Left lobe of liver (tissue), 2 donors: ENCODE measurements around the gene MTRFR. TPM values are rescaled to one million over a fixed set of nuclear protein-coding genes. Genes with fewer than 3 reads are reported as not detected.
"Not testable (repeated sequence)": the region's sequence is repeated elsewhere in the genome, so short reads cannot be mapped to it uniquely, and the experiment has no call there.

Source experiments
- ATAC-seq: fragments of 200-7000 bp; cut with Tn5 transposase; one replicate; pipeline ENCODE4 v1.9.1; 2020; ENCODE audit warnings: mild to moderate bottlenecking, moderate library complexity
- DNase-seq: peaks from one replicate; pipeline ENCODE4 v3.0.0-alpha.2; 2020; ENCODE audit warnings: low spot score
- total RNA-seq: library from RNA; stranded (reverse); gene quantifications from one replicate; pipeline ENCODE4 v1.2.1, GENCODE V29; 2021
- donor health status: DM: no; HTN: no; CAD: no; lungs with moderate emphysema.
- donor health status: DM: no; HTN: yes; CAD: no.

MTRFR gene
- total RNA-seq, 1 donor from 2014 or later, result 7.4 TPM

DNA sequence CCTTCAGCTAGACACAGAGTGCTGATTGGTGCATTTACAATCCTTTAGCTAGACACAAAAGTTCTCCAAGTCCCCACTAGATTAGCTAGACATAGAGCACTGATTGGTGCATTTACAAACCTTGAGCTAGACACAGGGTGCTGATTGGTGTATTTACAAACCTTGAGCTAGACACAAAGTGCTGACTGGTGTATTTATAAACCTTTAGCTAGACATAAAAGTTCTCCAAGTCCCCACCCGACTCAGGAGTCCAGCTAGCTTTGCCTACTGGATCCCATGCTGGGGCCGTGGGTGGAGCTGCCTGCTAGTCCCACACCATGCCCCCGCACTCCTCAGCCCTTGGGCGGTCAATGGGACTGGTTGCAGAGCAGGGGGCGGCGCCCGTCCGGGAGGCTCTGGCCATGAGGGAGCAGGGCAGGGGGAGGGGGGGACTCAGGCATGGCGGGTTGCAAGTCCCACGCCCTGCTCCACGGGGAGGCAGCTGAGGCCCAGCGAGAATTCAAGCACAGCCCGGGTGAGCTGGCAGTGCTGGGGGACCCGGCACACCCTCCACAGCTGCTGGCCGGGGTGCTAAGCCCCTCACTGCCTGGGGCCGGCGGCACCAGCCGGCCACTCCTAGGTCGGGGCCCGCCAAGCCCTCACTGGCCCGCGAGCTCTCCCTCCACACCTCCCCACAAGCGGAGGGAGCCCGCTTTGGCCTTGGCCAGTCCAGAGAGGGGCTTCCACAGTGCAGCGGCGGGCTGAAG lies 15.9 kb downstream of the MTRFR start:
- ATAC-seq, result not testable (repeated sequence)

GRCh38 chr12:123250471-123251383 lies 17.5 kb downstream of the MTRFR start:
- ATAC-seq (peak; percentile 73), DNase-seq (no peak)

More for the DNA sequence above, 15.9 kb downstream of the MTRFR start:
- DNase-seq, result not testable (repeated sequence)

DNA sequence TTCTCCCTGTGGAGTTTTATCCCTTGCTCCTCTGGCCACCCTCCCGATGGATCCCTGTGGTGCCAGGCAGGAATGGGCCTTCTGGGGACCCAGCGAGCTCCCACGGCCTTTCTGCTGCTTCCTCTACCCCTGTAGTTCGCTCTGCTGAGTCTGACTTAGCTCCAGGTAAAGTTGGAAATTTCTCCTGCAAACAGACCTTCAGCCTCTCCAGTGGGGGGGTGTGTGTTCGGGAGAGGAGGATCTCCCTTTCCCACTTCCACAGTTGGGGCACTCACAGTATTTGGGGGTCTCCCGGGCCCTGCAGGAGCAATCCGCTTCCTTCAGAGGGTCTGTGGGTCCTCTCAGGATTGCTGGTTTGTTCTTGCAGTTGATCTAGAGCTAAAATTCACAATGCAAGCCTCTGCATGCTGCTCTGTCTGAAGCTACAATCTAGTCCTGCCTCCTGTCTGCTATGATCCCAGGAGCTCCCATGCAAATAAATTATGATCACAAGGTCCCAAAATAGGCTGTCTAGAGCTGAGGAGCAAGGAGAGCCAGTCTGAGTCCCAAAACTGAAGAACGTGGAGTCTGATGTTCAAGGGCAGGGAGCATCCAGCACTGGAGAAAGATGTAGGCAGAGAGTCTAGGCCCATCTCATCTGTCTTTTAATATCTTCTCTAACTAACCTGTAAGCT lies 18.3 kb downstream of the MTRFR start:
- no peak for DNase-seq

GRCh38 chr12:123252365-123252764 lies 19.1 kb downstream of the MTRFR start:
- DNase-seq, ATAC-seq: not testable (repeated sequence)

More for the DNA sequence above, 18.3 kb downstream of the MTRFR start:
- ATAC-seq, result peak; percentile 60

DNA sequence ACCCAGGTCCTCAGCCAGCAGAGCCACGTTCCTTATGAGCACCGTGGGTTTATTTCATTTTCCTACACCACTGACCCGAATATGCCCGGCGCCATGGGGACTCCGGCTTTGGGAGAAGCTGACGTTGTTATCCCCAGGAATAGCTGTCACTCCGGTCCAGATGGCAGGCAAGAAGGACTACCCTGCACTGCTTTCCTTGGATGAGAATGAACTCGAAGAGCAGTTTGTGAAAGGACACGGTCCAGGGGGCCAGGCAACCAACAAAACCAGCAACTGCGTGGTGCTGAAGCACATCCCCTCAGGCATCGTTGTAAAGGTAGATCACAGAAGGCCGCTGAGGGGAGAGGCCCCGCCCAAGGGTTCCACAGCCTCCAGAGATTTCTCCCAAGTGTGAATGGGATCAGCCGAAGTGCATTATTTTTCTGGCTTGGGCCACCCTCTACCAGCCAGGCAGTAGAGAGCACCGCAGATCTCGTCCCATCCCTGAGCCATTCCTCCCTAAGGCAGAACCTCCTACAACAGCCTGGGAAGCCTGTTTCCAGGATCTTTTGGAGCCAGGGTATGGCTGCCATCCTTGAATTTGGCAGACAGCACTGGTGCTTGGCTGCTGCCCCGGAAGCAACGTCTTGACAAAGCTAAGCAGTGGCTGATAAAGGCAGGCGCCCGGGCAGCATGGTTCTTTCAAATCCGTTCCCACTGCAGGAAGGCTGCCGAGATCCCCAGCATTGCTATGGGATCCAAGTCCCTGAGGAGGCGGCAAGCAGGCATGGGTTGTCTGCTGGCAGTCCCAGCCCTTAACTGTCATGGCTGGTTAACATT lies 20.6 kb downstream of the MTRFR start:
- no peak for DNase-seq
- ATAC-seq, result no peak

DNA sequence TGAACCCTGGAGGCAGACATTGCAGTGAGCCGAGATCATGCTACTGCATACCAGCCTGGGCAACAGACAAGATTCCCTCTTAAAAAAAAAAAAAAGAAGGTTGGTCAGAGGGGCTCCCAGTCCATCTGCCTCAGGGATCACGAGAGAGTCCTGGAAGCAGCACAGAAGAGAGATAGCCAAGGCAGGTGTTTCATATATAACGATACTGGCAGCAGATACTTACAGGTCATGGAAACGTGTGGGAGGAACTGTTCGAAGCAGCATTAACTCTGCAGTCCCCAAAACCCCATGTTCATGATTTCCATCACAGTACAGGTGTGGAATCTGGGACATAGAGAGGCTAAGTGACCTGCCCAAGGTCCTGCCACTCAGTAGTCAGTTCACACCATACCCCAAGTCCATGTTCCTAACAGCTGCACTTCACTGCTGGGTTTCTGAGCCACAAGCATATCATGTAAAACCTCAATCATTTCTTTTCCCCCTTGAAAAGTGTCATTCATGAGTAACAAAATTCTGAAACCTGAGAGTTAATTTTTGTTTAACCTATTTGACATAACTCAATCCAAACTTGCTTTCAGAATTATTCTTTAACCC lies 21.7 kb downstream of the MTRFR start:
- ATAC-seq, result no peak

GRCh38 chr12:123258593-123258992 lies 25.4 kb downstream of the MTRFR start:
- ATAC-seq (no peak), DNase-seq (no peak)

More for the DNA sequence above, 21.7 kb downstream of the MTRFR start:
- DNase-seq, result no peak

DNA sequence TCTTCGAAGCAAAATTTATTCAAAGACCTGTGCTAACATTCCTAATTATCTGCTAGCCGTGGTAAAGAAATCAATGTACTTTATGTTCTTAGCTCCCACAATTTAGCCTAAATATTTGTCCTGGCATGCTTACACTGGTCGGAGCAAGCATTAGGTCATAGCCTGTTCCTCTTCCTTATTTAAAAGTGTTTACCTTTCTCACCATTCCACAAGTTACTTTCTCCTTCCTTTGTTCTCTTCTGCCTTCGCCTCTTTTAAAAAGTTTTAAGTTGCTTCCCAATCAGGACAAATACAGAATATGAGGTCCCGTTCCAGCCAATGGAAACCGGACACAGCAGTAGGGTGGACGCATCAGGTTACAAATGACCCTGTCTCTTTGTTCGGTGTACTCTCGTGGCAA lies 26.8 kb downstream of the MTRFR start:
- no peak for DNase-seq
- no peak for ATAC-seq

DNA sequence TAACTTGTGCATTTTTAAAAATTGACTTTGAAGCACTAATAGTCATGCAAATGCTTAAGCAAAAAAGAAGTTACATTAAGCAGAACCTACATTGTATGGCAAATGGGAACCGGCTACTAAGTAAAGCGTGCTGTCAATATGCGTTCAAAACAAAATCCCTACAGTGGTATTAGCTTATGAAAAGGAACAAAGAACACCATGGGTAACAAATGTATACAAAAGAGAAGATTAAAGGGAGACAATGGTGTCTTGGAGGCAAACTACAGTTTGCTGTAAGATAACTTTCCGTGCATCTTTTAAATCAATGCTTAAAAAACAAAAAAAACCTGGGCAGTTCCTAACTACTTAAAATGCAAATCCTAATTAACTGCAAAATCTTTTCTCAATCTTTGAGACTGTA lies 28.0 kb downstream of the MTRFR start:
- DNase-seq, result no peak
- no peak for ATAC-seq

- ATAC-seq, result no peak
- no peak for DNase-seq
Observed at GRCh38 chr12:123263196-123263817, 30.1 kb downstream of the MTRFR start.

DNA sequence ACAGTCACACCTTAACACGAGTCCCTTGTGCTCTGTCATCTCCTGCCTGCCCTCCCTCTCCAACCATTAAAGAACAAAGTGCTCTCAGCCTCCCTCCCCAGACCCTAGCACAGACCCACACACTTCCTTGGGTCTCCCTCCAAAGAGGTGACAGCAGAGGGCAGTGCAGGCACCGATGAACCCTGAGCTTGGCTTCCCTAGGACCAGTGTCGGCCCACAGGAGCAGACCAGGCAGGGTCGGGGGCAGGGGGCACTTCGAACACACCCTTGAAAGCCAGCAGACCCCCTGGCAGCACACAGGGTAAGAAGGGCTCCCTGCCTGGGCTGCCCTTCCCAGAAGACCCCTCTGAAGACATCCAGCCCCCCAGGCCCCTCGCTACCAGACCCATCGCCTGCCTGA lies 31.4 kb downstream of the MTRFR start:
- ATAC-seq (peak; percentile 43), DNase-seq (no peak)

DNA sequence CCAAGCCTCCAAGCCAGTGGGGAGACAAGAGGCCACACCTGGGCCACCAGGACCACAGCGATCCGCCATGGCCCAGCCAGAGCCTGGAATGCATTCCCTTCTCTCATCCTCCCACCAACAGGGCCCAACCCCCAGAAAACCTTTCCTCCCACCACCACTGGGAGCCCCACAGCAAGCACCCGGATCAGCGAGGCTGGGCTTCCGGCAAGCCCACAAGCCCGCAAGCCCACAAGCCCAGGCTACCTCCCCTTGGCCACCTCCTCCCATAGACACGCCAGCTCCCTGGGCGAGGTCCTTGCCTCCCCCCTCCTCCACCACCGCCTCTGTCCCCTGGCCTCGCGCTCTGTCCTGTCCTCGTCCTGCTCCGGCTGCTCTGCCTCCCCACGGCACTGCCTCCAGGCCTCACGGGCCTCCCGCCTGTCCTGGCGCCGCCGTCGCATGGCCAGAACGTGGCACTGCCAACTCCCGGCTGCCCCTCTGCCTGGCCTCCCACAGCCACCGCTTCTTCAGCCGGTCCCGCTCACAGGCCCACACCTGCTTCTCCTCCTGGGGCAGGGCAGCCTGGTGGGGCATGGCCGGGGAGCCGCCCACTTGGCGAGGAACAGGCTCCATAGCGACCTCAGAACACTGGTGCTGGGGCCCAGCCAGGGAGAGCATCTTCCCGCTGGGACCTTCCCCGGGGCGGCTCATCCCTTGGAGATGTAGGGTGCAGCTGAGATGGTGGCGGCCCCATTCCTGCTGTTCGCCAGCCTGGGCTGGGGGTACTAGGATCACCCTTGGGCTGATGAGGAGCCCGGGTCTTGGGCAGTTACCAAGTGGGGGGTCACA lies 32.8 kb downstream of the MTRFR start:
- DNase-seq (no peak), ATAC-seq (no peak)

DNA sequence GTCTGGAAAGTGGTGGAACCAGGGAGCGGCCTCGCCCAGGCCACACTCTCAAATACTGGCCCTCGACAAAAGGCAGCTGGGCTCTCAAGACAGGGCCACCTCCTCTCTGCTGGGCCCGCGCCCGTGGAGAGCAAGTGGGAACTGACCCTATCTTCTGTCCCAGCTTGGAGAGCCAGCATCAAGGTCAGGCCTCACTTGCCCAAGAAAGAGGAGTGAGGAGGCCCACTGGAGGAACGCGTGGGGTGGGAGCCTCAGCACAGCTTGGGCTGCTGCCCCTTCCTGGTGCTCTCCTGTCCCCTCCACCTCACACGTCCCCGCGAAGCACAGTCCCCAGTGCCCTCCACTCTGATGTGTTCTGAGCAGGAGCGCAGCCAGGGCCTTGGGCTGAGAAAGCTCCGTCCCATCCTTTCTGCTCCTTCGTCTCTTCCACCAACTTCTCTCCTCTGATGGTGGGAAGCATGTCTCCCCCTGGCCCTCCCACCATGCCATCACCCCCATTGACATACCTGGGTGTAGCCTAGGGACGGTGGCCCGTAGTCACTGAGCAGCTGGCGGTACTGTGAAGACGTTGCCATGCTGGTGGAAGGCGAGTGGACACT lies 33.5 kb downstream of the MTRFR start:
- ATAC-seq (no peak), DNase-seq (no peak)

DNA sequence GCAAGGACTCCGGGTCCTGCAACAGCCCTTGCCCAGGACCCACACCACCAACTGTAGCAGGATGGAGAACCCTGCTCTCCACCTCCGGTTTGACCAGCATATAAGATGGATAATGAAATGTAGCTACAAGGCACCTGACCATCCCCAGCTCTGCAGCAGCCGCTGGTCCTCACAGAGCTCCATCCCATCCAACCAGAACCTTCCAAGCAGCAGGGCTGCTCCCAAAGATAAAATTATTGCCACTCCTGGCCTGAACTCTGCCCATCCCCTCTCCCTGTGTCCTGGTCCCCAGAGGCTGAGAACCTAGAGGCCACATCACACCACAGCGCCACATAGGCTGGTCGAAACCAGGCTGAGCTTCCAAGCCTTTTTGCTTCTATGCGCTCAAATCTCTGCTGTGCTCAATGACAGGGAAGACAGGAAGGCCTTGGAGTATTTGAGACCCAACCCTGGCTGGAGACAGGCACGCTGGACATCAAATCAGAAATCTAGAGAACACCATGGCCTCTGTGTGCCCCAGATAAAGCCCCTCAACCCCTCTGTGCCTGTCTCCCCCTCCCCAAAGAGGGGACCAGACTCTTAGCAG lies 34.2 kb downstream of the MTRFR start:
- no peak for ATAC-seq
- DNase-seq, result no peak

- DNase-seq (no peak), ATAC-seq (no peak)
Observed at GRCh38 chr12:123267991-123268843, 35.0 kb downstream of the MTRFR start.

GRCh38 chr12:123268850-123269249 lies 35.6 kb downstream of the MTRFR start:
- no peak for DNase-seq
- no peak for ATAC-seq

- peak; percentile 13 for ATAC-seq
- no peak for DNase-seq
Observed at GRCh38 chr12:123269395-123269892, 36.2 kb downstream of the MTRFR start.
